IMR-90 (cell line): ENCODE results near the gene NAGPA. TPM values are rescaled to one million over a fixed set of nuclear protein-coding genes. Genes with fewer than 3 reads are reported as not detected.

Source experiments
- ATAC-seq: fragments of 200-7000 bp; cut with Tn5 transposase; 2 replicates; pipeline ENCODE4 v1.9.1; 2020; ENCODE audit warnings: low read depth, mild to moderate bottlenecking, moderate library complexity
- BruUV-seq: library from RNA; stranded (reverse); fragments of 400-500 nt; replicated peaks from 2 replicates; lab custom pipeline; 2021; lab: Mats Ljungman, UMichigan
- CTCF ChIA-PET: fragments of 300-600 bp; formaldehyde crosslinking; extraction: SDS; loops from one replicate; lab custom pipeline; 2021; ENCODE audit warnings: antibody characterized with exemption; lab: Yijun Ruan, JAX
- POLR2A ChIA-PET: fragments of 300-600 bp; sonication (Branson Sonifier 250); formaldehyde crosslinking; loops from one replicate; lab custom pipeline; 2022; ENCODE audit warnings: antibody characterized with exemption; ENCODE audit not compliant: unreplicated experiment; lab: Charles Lee
- DNase-seq: peaks from one replicate; pipeline ENCODE4 v3.0.0; 2013
- H2AFZ ChIP-seq: replicated peaks from 2 replicates; pipeline ENCODE3; 2013; ENCODE audit warnings: low read length, mild to moderate bottlenecking; ENCODE audit not compliant: poor library complexity
- H2AK5ac ChIP-seq: 2 replicates; pipeline ENCODE4 v1.6.1; 2013; ENCODE audit warnings: low read depth, low read length, inconsistent platforms
- H2AK9ac ChIP-seq: replicated peaks from 2 replicates; pipeline ENCODE3; 2013; ENCODE audit warnings: mild to moderate bottlenecking, low read depth, low read length, moderate library complexity; ENCODE audit not compliant: poor library complexity
- H2BK120ac ChIP-seq: 2 replicates; pipeline ENCODE4 v1.6.1; 2013; ENCODE audit warnings: low read depth, low read length, inconsistent platforms
- H2BK15ac ChIP-seq: 3 replicates; pipeline ENCODE4 v1.6.1; 2013; ENCODE audit warnings: low read depth, low read length, inconsistent platforms
- H2BK20ac ChIP-seq: 2 replicates; pipeline ENCODE4 v1.6.1; 2013; ENCODE audit warnings: low read depth, mild to moderate bottlenecking, inconsistent platforms, low read length, moderate library complexity
- H2BK5ac ChIP-seq: 2 replicates; pipeline ENCODE4 v1.6.1; 2013; ENCODE audit warnings: mild to moderate bottlenecking, low read depth, low read length, inconsistent platforms; ENCODE audit not compliant: poor library complexity, severe bottlenecking
- H3K14ac ChIP-seq: replicated peaks from 2 replicates; pipeline ENCODE4 v1.6.1; 2013; ENCODE audit warnings: low read depth, low read length, inconsistent platforms
- H3K18ac ChIP-seq: 2 replicates; pipeline ENCODE4 v1.6.1; 2013; ENCODE audit warnings: low read depth, low read length, control low read depth
- H3K23ac ChIP-seq: 2 replicates; pipeline ENCODE4 v1.6.1; 2013; ENCODE audit warnings: low read depth, low read length, inconsistent platforms
- H3K27ac ChIP-seq: 2 replicates; pipeline ENCODE4 v1.5.1; 2013; ENCODE audit warnings: mild to moderate bottlenecking, control low read depth, low read length; ENCODE audit not compliant: insufficient read depth
- H3K27me3 ChIP-seq: 2 replicates; pipeline ENCODE4 v1.6.1; 2013; ENCODE audit warnings: low read length; ENCODE audit not compliant: control insufficient read depth, insufficient read depth
- H3K36me3 ChIP-seq: 2 replicates; pipeline ENCODE4 v1.6.1; 2013; ENCODE audit warnings: low read length, mixed read lengths; ENCODE audit not compliant: control insufficient read depth, insufficient read depth
- H3K4ac ChIP-seq: 2 replicates; pipeline ENCODE4 v1.6.1; 2013; ENCODE audit warnings: low read depth, low read length, inconsistent platforms
- H3K4me1 ChIP-seq: 2 replicates; pipeline ENCODE4 v1.6.1; 2013; ENCODE audit warnings: low read length, mixed read lengths; ENCODE audit not compliant: control insufficient read depth, insufficient read depth
- H3K4me2 ChIP-seq: 2 replicates; pipeline ENCODE4 v1.6.1; 2013; ENCODE audit warnings: low read depth, mild to moderate bottlenecking, control low read depth, low read length, moderate library complexity
- H3K4me3 ChIP-seq: 2 replicates; pipeline ENCODE4 v1.5.1; 2013; ENCODE audit warnings: low read depth, mild to moderate bottlenecking, control low read depth, low read length, moderate library complexity; ENCODE audit not compliant: insufficient read depth
- H3K56ac ChIP-seq: 2 replicates; pipeline ENCODE4 v1.6.1; 2013; ENCODE audit warnings: low read length, inconsistent platforms; ENCODE audit not compliant: insufficient read depth; ENCODE audit errors: extremely low read depth
- H3K79me1 ChIP-seq, 2 experiments: 2 replicates each; pipeline ENCODE4 v1.6.1; 2013; ENCODE audit warnings: low read length in 2 of 2, inconsistent platforms in 1 of 2, low read depth in 1 of 2
- H3K9ac ChIP-seq: 2 replicates; pipeline ENCODE4 v1.6.1; 2013; ENCODE audit warnings: low read depth, low read length, control low read depth
- H3K9me1 ChIP-seq: 2 replicates; pipeline ENCODE4 v1.6.1; 2013; ENCODE audit warnings: low read length, inconsistent platforms; ENCODE audit not compliant: insufficient read depth
- H3K9me3 ChIP-seq: 2 replicates; pipeline ENCODE4 v1.6.1; 2013; ENCODE audit warnings: low read length; ENCODE audit not compliant: control insufficient read depth, insufficient read depth
- H4K20me1 ChIP-seq: 2 replicates; pipeline ENCODE4 v1.6.1; 2013; ENCODE audit warnings: low read length, inconsistent platforms; ENCODE audit not compliant: insufficient read depth
- H4K5ac ChIP-seq: 2 replicates; pipeline ENCODE4 v1.6.1; 2013; ENCODE audit warnings: mild to moderate bottlenecking, low read depth, low read length, control low read depth
- H4K8ac ChIP-seq, 2 experiments: 2 replicates each; pipeline ENCODE4 v1.6.1; 2013; ENCODE audit warnings: low read depth in 2 of 2, low read length in 2 of 2, control low read depth in 1 of 2, inconsistent platforms in 1 of 2
- H4K91ac ChIP-seq: 2 replicates; pipeline ENCODE4 v1.6.1; 2013; ENCODE audit warnings: low read depth, low read length, inconsistent platforms; ENCODE audit not compliant: insufficient read depth
- BHLHE40 ChIP-seq: fragments of 150-350 bp; IDR thresholded peaks from 2 replicates; pipeline ENCODE4 v1.6.1; 2016; ENCODE audit warnings: mild to moderate bottlenecking, low read depth, low read length
- CEBPB ChIP-seq: IDR thresholded peaks from 2 replicates; pipeline ENCODE4 v1.6.1; 2012; ENCODE audit warnings: low read depth, low read length, improper control_type of control experiment
- FOS ChIP-seq: fragments of 150-350 bp; IDR thresholded peaks from 2 replicates; pipeline ENCODE4 v1.6.1; 2016; ENCODE audit warnings: low read depth, low read length
- MAZ ChIP-seq: IDR thresholded peaks from 2 replicates; pipeline ENCODE4 v1.6.1; 2012; ENCODE audit warnings: low read depth, mild to moderate bottlenecking, low read length, improper control_type of control experiment, moderate library complexity, borderline replicate concordance
- NFE2L2 ChIP-seq: fragments of 150-350 bp; IDR thresholded peaks from 2 replicates; pipeline ENCODE4 v1.6.1; 2016; ENCODE audit warnings: low read depth, mild to moderate bottlenecking, low read length
- RAD21 ChIP-seq: IDR thresholded peaks from 2 replicates; pipeline ENCODE4 v1.6.1; 2012; ENCODE audit warnings: low read length, improper control_type of control experiment
- RFX5 ChIP-seq: IDR thresholded peaks from 2 replicates; pipeline ENCODE4 v1.8.0; 2012; ENCODE audit warnings: low read depth, mild to moderate bottlenecking, low read length, moderate library complexity
- SMC3 ChIP-seq: fragments of 150-350 bp; IDR thresholded peaks from 2 replicates; pipeline ENCODE4 v1.6.1; 2016; ENCODE audit warnings: low read depth, mild to moderate bottlenecking, antibody characterized with exemption, low read length, moderate library complexity
- WGBS, 2 experiments: methylation state at CpG; one replicate each; pipeline versions ENCODE4 v1.1.5 to v1.1.7; 2013; ENCODE audit warnings: missing lambda C conversion rate in 2 of 2; ENCODE audit not compliant: insufficient read length in 1 of 2; ENCODE audit errors: extremely low coverage in 2 of 2; 5-methylcytosine and 5-hydroxymethylcytosine counted together
- dilution Hi-C: fragments of 300-500 bp; cut with HindIII; formaldehyde crosslinking; loops from one replicate; pipeline ENCODE4 v1.14.3; 2018; ENCODE audit warnings: low sequenced_read_pairs; ENCODE audit not compliant: unreplicated experiment
- in situ Hi-C: fragments of 300-500 bp; cut with MboI; formaldehyde crosslinking; loops from 3 replicates; pipeline ENCODE4 v1.14.3; 2019; ENCODE audit warnings: low sequenced_read_pairs, inconsistent platforms, mixed read lengths
- intact Hi-C: fragments of 100-400 bp; cut with micrococcal nuclease; formaldehyde crosslinking; loops from 2 replicates; pipeline ENCODE4 v1.10.0; 2022
- polyA plus RNA-seq, 3 experiments: library from polyadenylated mRNA; depleted of rRNA; stranded (reverse); fragments of >200 nt; gene quantifications; 2 replicates each; pipeline ENCODE4 v1.2.3, GENCODE V29; 2012; ENCODE audit warnings: low replicate concordance in 1 of 3
- total RNA-seq: library from RNA; depleted of rRNA; stranded (reverse); fragments of >200 nt; gene quantifications from 2 replicates; pipeline ENCODE4 v1.2.3, GENCODE V29; 2012
- TF ChIP-seq, protein P1 (sequence below): fragments of 150-350 bp; IDR thresholded peaks from 2 replicates; pipeline ENCODE4 v1.6.1; 2017; ENCODE audit warnings: mild to moderate bottlenecking, antibody characterized with exemption, low read length, low read depth

NAGPA gene
- total and polyA plus RNA-seq, 2 of the 4 experiments (the other 2 are of a cell fraction), result 6.5 to 12.2 TPM

DNA sequence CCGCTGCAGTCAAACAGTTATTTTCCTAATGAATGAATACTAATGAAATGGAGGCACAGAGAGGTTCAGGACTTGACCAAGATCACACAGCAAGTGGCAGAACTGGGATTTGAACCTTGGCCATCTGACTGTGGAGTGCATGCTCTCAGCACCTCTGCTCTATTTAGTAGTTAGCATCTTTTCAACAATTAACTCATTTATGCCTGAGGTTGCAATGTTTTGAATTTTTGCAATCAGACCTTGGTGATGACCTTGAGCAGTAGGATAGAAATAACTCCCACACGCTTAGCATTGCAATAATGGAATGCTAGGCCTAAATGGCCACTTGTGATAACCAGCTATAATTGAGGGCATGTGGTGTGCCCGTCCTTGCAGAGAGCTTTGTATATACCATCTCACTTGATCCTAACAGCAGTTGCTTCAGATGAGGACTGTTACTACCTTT is 31.0 kb downstream of the NAGPA start:
- no peaks in the 10 kb centered on the region for H3K4me1 ChIP-seq
- no TSS peak for BruUV-seq
- POLR2A ChIA-PET, result no interaction called here
- H2BK20ac ChIP-seq, result no peak overlapping the region
- H3K14ac ChIP-seq, result no peak overlapping the region
- no peaks in the 10 kb centered on the region for H4K20me1 ChIP-seq
- no peak overlapping the region for H4K5ac ChIP-seq
- ATAC-seq (no peak), DNase-seq (no peak)
- H2BK15ac ChIP-seq, result no peak overlapping the region
- intact Hi-C loops, result no loop called here
- CTCF ChIA-PET, result no interaction called here
- H3K27ac ChIP-seq, result no peak overlapping the region
- no peak overlapping the region for H3K18ac ChIP-seq
- H2BK120ac ChIP-seq, result no peak overlapping the region
- no peak overlapping the region for H4K8ac ChIP-seq
- H2AFZ ChIP-seq, result no peak overlapping the region
- no peaks in the 10 kb centered on the region for H3K36me3 ChIP-seq
- H3K9me3 ChIP-seq, result no peaks in the 10 kb centered on the region
- no peak overlapping the region for H3K9ac ChIP-seq
- no peak overlapping the region for H2AK9ac ChIP-seq
- H3K27me3 ChIP-seq, result peaks cover 6% of the 10 kb centered on the region; the same call in 1 of the 2 replicates
- no peak overlapping the region for H2BK5ac ChIP-seq
- no peak for TF ChIP-seq MAZ
- no peak for TF ChIP-seq RAD21
- TF ChIP-seq CEBPB, result no peak
- TF ChIP-seq, protein P1, sequence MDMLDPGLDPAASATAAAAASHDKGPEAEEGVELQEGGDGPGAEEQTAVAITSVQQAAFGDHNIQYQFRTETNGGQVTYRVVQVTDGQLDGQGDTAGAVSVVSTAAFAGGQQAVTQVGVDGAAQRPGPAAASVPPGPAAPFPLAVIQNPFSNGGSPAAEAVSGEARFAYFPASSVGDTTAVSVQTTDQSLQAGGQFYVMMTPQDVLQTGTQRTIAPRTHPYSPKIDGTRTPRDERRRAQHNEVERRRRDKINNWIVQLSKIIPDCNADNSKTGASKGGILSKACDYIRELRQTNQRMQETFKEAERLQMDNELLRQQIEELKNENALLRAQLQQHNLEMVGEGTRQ, result no peak
- TF ChIP-seq RFX5, result no peak
- no peak for TF ChIP-seq SMC3
- TF ChIP-seq BHLHE40, result no peak
- no peak for TF ChIP-seq FOS
- TF ChIP-seq NFE2L2, result no peak
- H3K23ac ChIP-seq, result no peak overlapping the region
- dilution Hi-C loops, result no loop called here
- in situ Hi-C loops, result no loop called here
- H3K56ac ChIP-seq, result no peak overlapping the region
- H4K91ac ChIP-seq, result no peak overlapping the region
- H3K79me1 ChIP-seq, result no peaks in the 10 kb centered on the region
- H3K4me2 ChIP-seq, result no peak overlapping the region
- no peak overlapping the region for H3K4me3 ChIP-seq
- no peak overlapping the region for H2AK5ac ChIP-seq
- no peaks in the 10 kb centered on the region for H3K9me1 ChIP-seq
- 100% methylated on average over 1 of the region's 3 CpGs; no CpG with 5 or more reads in 1 of the 2 experiments for WGBS, 2 experiments
- H3K4ac ChIP-seq, result no peak overlapping the region
